Hepatocyte (in vitro differentiated cells): ENCODE measurements around the gene HCRTR2.

Experiments used
- EZH2 ChIP-seq: fragments of 200-600 bp; sonication (generic); IDR thresholded peaks from 2 replicates; pipeline ENCODE4 v1.6.1; 2016; ENCODE audit warnings: antibody characterized with exemption, mild to moderate bottlenecking, borderline replicate concordance
- TF ChIP-seq, protein P1 (sequence below): fragments of 200-600 bp; sonication (generic); IDR thresholded peaks from 2 replicates; pipeline ENCODE4 v1.5.1; 2016; ENCODE audit warnings: antibody characterized with exemption, mild to moderate bottlenecking; ENCODE audit not compliant: poor library complexity

GRCh38 chr6:55220961-55221360 is 46.6 kb downstream of the HCRTR2 start:
- TF ChIP-seq, protein P1, sequence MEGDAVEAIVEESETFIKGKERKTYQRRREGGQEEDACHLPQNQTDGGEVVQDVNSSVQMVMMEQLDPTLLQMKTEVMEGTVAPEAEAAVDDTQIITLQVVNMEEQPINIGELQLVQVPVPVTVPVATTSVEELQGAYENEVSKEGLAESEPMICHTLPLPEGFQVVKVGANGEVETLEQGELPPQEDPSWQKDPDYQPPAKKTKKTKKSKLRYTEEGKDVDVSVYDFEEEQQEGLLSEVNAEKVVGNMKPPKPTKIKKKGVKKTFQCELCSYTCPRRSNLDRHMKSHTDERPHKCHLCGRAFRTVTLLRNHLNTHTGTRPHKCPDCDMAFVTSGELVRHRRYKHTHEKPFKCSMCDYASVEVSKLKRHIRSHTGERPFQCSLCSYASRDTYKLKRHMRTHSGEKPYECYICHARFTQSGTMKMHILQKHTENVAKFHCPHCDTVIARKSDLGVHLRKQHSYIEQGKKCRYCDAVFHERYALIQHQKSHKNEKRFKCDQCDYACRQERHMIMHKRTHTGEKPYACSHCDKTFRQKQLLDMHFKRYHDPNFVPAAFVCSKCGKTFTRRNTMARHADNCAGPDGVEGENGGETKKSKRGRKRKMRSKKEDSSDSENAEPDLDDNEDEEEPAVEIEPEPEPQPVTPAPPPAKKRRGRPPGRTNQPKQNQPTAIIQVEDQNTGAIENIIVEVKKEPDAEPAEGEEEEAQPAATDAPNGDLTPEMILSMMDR = no peak
- no peak for TF ChIP-seq EZH2
